HepG2 (cell line): ENCODE results near the gene SBK3. TPM values are rescaled to one million over a fixed set of nuclear protein-coding genes. Genes with fewer than 3 reads are reported as not detected.
"Not testable (repeated sequence)": the region's sequence is repeated elsewhere in the genome, so short reads cannot be mapped to it uniquely, and the experiment has no call there.

Source experiments
- ATAC-seq: fragments of 200-7000 bp; cut with Tn5 transposase; 3 replicates; pipeline ENCODE4 v1.9.1; 2020; ENCODE audit warnings: mild to moderate bottlenecking, moderate library complexity
- BruUV-seq: library from RNA; stranded (reverse); fragments of 400-500 nt; replicated peaks from 2 replicates; lab custom pipeline; 2021; lab: Mats Ljungman, UMichigan
- CTCF ChIA-PET: fragments of 300-600 bp; formaldehyde crosslinking; extraction: SDS; loops from one replicate; lab custom pipeline; 2021; ENCODE audit warnings: low total read pairs, inconsistent platforms, low intra/inter-chr PET ratio; lab: Yijun Ruan, JAX
- POLR2A ChIA-PET: fragments of 350-600 bp; sonication (Branson Sonifier 250); formaldehyde crosslinking; loops from one replicate; lab custom pipeline; 2020; ENCODE audit warnings: antibody characterized with exemption, inconsistent platforms; lab: Yijun Ruan, JAX
- DNase-seq: peaks from one replicate; pipeline ENCODE4 v3.0.0-alpha.2; 2015; ENCODE audit warnings: low spot score
- FAIRE-seq: peaks from 3 replicates; lab custom pipeline; 2011; peaks lifted over from hg19 to GRCh38; lab: Jason Lieb, UNC
- H2AFZ ChIP-seq: one replicate; pipeline ENCODE4 v1.6.1; 2011; ENCODE audit warnings: low read length, inconsistent platforms
- H3K27ac ChIP-seq: fragments of 300-600 bp; 3 replicates; pipeline ENCODE4 v1.8.0; 2011; ENCODE audit warnings: mixed run types, mild to moderate bottlenecking, mixed read lengths, low read length, inconsistent platforms; ENCODE audit not compliant: insufficient read depth; ENCODE audit errors: extremely low read length
- H3K27me3 ChIP-seq, 2 experiments: fragments of 200-600 bp in 1 of 2; 2 replicates in 1 of 2; 3 replicates in 1 of 2; pipeline versions ENCODE4 v1.6.0 to v1.8.0; 2011; ENCODE audit warnings: low read length in 2 of 2, mild to moderate bottlenecking in 2 of 2, moderate library complexity in 2 of 2, inconsistent platforms in 1 of 2; ENCODE audit not compliant: insufficient read depth in 2 of 2, control insufficient read depth in 1 of 2
- H3K36me3 ChIP-seq, 2 experiments: fragments of 200-600 bp in 1 of 2; replicated peaks in 1 of 2; 2 replicates in 1 of 2; 3 replicates in 1 of 2; pipeline versions ENCODE4 v1.5.1 to v1.8.0; 2011; ENCODE audit warnings: low read length in 2 of 2, inconsistent platforms in 1 of 2; ENCODE audit not compliant: insufficient read depth in 2 of 2, control insufficient read depth in 1 of 2
- H3K4me1 ChIP-seq: 2 replicates; pipeline ENCODE4 v1.5.1; 2012; ENCODE audit warnings: low read length, inconsistent platforms; ENCODE audit not compliant: insufficient read depth
- H3K4me2 ChIP-seq: 2 replicates; pipeline ENCODE4 v1.6.0; 2011; ENCODE audit warnings: low read depth, low read length, inconsistent platforms
- H3K4me3 ChIP-seq, 3 experiments: fragments of 200-600 bp in 1 of 3; sonication (generic), shearing (Covaris generic) in 1 of 3; replicated peaks in 1 of 3; 2 replicates each; pipeline ENCODE4 v1.5.1; 2011 to 2016; ENCODE audit warnings: low read length in 3 of 3, inconsistent platforms in 2 of 3, low read depth in 2 of 3, mild to moderate bottlenecking in 2 of 3, control low read depth in 1 of 3, mixed read lengths in 1 of 3; ENCODE audit not compliant: insufficient read depth in 1 of 3
- H3K79me2 ChIP-seq: one replicate; pipeline ENCODE4 v1.6.1; 2011; ENCODE audit warnings: low read length, inconsistent platforms; ENCODE audit not compliant: insufficient read depth
- H3K9ac ChIP-seq: 2 replicates; pipeline ENCODE4 v1.6.0; 2011; ENCODE audit warnings: mild to moderate bottlenecking, low read depth, low read length, inconsistent platforms; ENCODE audit not compliant: insufficient read depth
- H3K9me3 ChIP-seq: 2 replicates; pipeline ENCODE4 v1.5.1; 2012; ENCODE audit warnings: mild to moderate bottlenecking, low read length
- H4K20me1 ChIP-seq: 2 replicates; pipeline ENCODE4 v1.6.0; 2011; ENCODE audit warnings: inconsistent platforms, mild to moderate bottlenecking, low read length, moderate library complexity; ENCODE audit not compliant: insufficient read depth
- CEBPB ChIP-seq: IDR thresholded peaks from 2 replicates; pipeline ENCODE4 v1.6.1; 2011; ENCODE audit warnings: low read depth, low read length, improper control_type of control experiment, borderline replicate concordance
- CEBPG ChIP-seq: IDR thresholded peaks from 2 replicates; pipeline ENCODE4 v1.6.1; 2016
- WGBS: methylation state at CpG from one replicate; pipeline ENCODE4 v1.1.6; 2017; ENCODE audit warnings: low lambda C conversion rate; 5-methylcytosine and 5-hydroxymethylcytosine counted together
- in situ Hi-C: cut with HindIII; loops from 2 replicates; pipeline ENCODE4 v1.10.0; 2017; ENCODE audit warnings: low pct_unique_long_range_greater_than_20kb; ENCODE audit not compliant: extremely low pct_ligation_motif_present
- intact Hi-C: fragments of 100-400 bp; cut with micrococcal nuclease; formaldehyde crosslinking; loops from one replicate; pipeline ENCODE4 v1.10.0; 2022; ENCODE audit not compliant: unreplicated experiment
- polyA plus RNA-seq, 8 experiments: library from polyadenylated mRNA; depleted of rRNA in 3 of 8; stranded (reverse) in 7 of 8; unstranded in 1 of 8; fragments of >200 nt; fragmentation: Illumina TruSeq in 4 of 8; extraction: Trizol in 4 of 8; gene quantifications; 2 replicates each; pipeline versions ENCODE4 v1.2.1 to v1.2.3, GENCODE V29; 2011 to 2016; ENCODE audit warnings: low read depth in 4 of 8, missing spikeins in 1 of 8, mixed read lengths in 1 of 8; ENCODE audit not compliant: insufficient read depth in 1 of 8
- total RNA-seq, 5 experiments: library from RNA; depleted of rRNA; stranded (reverse); fragments of >200 nt; fragmentation: Illumina TruSeq; extraction: Trizol; gene quantifications; 2 replicates each; pipeline ENCODE4 v1.2.3, GENCODE V29; 2016; ENCODE audit warnings: low read depth in 1 of 5
- TF ChIP-seq, protein P1 (sequence below): sonication (generic); formaldehyde crosslinking; IDR thresholded peaks from 2 replicates; pipeline ENCODE4 v1.5.0; 2020; ENCODE audit warnings: mild to moderate bottlenecking, missing genetic modification reagents

The SBK3 gene
- total and polyA plus RNA-seq, 2 of the 13 experiments (the other 11 are each of a cell fraction or from before 2014, with no cell fraction given), result 0.66 to 0.77 TPM

- BruUV-seq, H3K4me2 ChIP-seq, H3K9me3 ChIP-seq, H3K79me2 ChIP-seq, DNase-seq, in situ Hi-C loops, CTCF ChIA-PET, H3K27ac ChIP-seq, FAIRE-seq, H2AFZ ChIP-seq, ATAC-seq, H4K20me1 ChIP-seq, H3K27me3 ChIP-seq, H3K36me3 ChIP-seq, H3K4me3 ChIP-seq, H3K9ac ChIP-seq: not testable (repeated sequence)
- H3K4me1 ChIP-seq, result peaks cover 51% of the 10 kb centered on the region
- TF ChIP-seq CEBPB (peak; percentile 60), CEBPG (CRISPR knock-in tag) (peak; percentile 60; the same call in 1 of the 2 replicates)
- WGBS, result 26% methylated on average over 8 of the region's 8 CpGs
- intact Hi-C loops, result loop anchor here (10.0 kb wide), 2 partner anchors 51 to 69 kb away; no protein-coding TSS in a partner anchor
- POLR2A ChIA-PET, result interaction anchor here (1.1 to 5.3 kb wide), 3 partner anchors 16 to 34 kb away, joined by 3 to 66 read pairs (median 4); partner anchors contain the start of genes FIZ1 and ZNF524
Measured at GRCh38 chr19:55583897-55584296, 38.6 kb upstream of the SBK3 start.

DNA sequence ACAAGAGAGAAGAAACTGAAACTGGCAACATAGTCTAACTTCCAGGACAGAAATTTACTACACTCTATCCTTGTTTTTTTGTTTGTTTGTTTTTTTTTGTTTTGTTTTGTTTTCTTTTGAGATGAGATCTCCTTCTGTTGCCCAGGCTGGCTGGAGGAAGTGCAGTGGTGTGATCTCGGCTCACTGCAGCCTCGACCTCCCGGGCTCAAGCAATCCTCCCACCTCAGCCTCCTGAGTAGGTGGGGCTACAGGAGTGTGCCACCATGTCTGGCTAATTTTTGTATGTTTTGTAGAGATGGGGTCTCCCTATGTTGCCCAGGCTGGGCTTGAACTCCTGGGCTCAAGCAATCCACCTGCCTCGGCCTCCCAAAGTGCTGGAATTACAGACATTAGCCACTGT lies 36.9 kb upstream of the SBK3 start:
- ATAC-seq, H4K20me1 ChIP-seq, H2AFZ ChIP-seq, BruUV-seq, in situ Hi-C loops, DNase-seq, H3K27me3 ChIP-seq, FAIRE-seq, H3K9me3 ChIP-seq, H3K79me2 ChIP-seq, H3K36me3 ChIP-seq, H3K9ac ChIP-seq: not testable (repeated sequence)
- intact Hi-C loops, result loop anchor here (10.0 kb wide), 2 partner anchors 53 to 67 kb away; no protein-coding TSS in a partner anchor
- WGBS, result 14% methylated on average over 4 of the region's 4 CpGs
- Histone ChIP-seq H3K4me3 (peak overlapping the region in 1 of 3 experiments; percentile 29; a peak in 1 of 6 replicates), H3K4me2 (peak overlapping the region; percentile 93), H3K4me1 (peaks cover 51% of the 10 kb centered on the region), H3K27ac (peak overlapping the region; percentile 79)
- POLR2A ChIA-PET, result interaction anchor here (0.7 to 2.6 kb wide), 5 partner anchors 17 to 121 kb away, joined by 4 to 45 read pairs (median 5); partner anchors contain the start of genes FIZ1, ISOC2, ZNF524 and ZNF628
- CTCF ChIA-PET, result interaction anchor here (1.1 kb wide), 1 partner anchor 65 kb away, joined by 3 read pairs; no protein-coding TSS in a partner anchor
- TF ChIP-seq, protein P1, sequence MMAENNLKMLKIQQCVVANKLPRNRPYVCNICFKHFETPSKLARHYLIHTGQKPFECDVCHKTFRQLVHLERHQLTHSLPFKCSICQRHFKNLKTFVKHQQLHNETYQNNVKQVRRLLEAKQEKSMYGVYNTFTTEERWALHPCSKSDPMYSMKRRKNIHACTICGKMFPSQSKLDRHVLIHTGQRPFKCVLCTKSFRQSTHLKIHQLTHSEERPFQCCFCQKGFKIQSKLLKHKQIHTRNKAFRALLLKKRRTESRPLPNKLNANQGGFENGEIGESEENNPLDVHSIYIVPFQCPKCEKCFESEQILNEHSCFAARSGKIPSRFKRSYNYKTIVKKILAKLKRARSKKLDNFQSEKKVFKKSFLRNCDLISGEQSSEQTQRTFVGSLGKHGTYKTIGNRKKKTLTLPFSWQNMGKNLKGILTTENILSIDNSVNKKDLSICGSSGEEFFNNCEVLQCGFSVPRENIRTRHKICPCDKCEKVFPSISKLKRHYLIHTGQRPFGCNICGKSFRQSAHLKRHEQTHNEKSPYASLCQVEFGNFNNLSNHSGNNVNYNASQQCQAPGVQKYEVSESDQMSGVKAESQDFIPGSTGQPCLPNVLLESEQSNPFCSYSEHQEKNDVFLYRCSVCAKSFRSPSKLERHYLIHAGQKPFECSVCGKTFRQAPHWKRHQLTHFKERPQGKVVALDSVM, result peak; percentile 93
